Kidney glomerular epithelial cell (primary cell): ENCODE results near the gene DNAJB12.
"Not testable (repeated sequence)": the region's sequence is repeated elsewhere in the genome, so short reads cannot be mapped to it uniquely, and the experiment has no call there.

Source experiments
- DNase-seq: peaks from one replicate; lab custom pipeline; 2025; lab: John Stamatoyannopoulos, UW

DNAJB12 gene

GRCh38 chr10:72315611-72316385 lies 38.9 kb downstream of the DNAJB12 start:
- DNase-seq: no peak

GRCh38 chr10:72315054-72315453 lies 39.7 kb downstream of the DNAJB12 start:
- no peak for DNase-seq

GRCh38 chr10:72314263-72314662 lies 40.5 kb downstream of the DNAJB12 start:
- DNase-seq: no peak

GRCh38 chr10:72312865-72313391 lies 41.8 kb downstream of the DNAJB12 start:
- no peak for DNase-seq

GRCh38 chr10:72311667-72312066 lies 43.1 kb downstream of the DNAJB12 start:
- DNase-seq: no peak

GRCh38 chr10:72310636-72311035 lies 44.1 kb downstream of the DNAJB12 start:
- DNase-seq: no peak

GRCh38 chr10:72310241-72310633 lies 44.5 kb downstream of the DNAJB12 start:
- DNase-seq: no peak

- no peak for DNase-seq
Measured at GRCh38 chr10:72309290-72310240, 45.2 kb downstream of the DNAJB12 start.

- no peak for DNase-seq
Measured at GRCh38 chr10:72308320-72308987, 46.3 kb downstream of the DNAJB12 start.

- DNase-seq: not testable (repeated sequence)
Measured at GRCh38 chr10:72307711-72308110, 47.0 kb downstream of the DNAJB12 start.

GRCh38 chr10:72306215-72306760 lies 48.4 kb downstream of the DNAJB12 start:
- no peak for DNase-seq

- DNase-seq: no peak
Measured at GRCh38 chr10:72303424-72304128, 51.1 kb downstream of the DNAJB12 start.

- no peak for DNase-seq
Measured at GRCh38 chr10:72298592-72299519, 55.9 kb downstream of the DNAJB12 start.

- DNase-seq: peak; percentile 94
Measured at GRCh38 chr10:72297805-72298591, 56.7 kb downstream of the DNAJB12 start.

- DNase-seq: peak; percentile 72
Measured at GRCh38 chr10:72297281-72297804, 57.4 kb downstream of the DNAJB12 start.

GRCh38 chr10:72296829-72297280 lies 57.9 kb downstream of the DNAJB12 start:
- not testable (repeated sequence) for DNase-seq

GRCh38 chr10:72295330-72295910 lies 59.3 kb downstream of the DNAJB12 start:
- DNase-seq: no peak

- DNase-seq: no peak
Measured at GRCh38 chr10:72292223-72292691, 62.5 kb downstream of the DNAJB12 start.
